NT2/D1 (cell line): ENCODE data around the gene TBL1X.

ENCODE experiments used
- DNase-seq: peaks from one replicate; pipeline ENCODE4 v3.0.0-alpha.2; 2011; ENCODE audit warnings: low read depth, low spot score
- H3K27me3 ChIP-seq: 2 replicates; pipeline ENCODE4 v1.6.0; 2011; ENCODE audit warnings: mild to moderate bottlenecking; ENCODE audit not compliant: insufficient read length, insufficient read depth
- H3K36me3 ChIP-seq: 2 replicates; pipeline ENCODE4 v1.6.1; 2011; ENCODE audit warnings: mild to moderate bottlenecking, low read length, mixed read lengths; ENCODE audit not compliant: insufficient read depth, insufficient read length
- H3K4me1 ChIP-seq: 2 replicates; pipeline ENCODE4 v1.5.1; 2011; ENCODE audit not compliant: insufficient read depth, insufficient read length
- H3K4me3 ChIP-seq: 2 replicates; pipeline ENCODE4 v1.5.1; 2011; ENCODE audit warnings: low read depth; ENCODE audit not compliant: insufficient read length
- H3K9ac ChIP-seq: 2 replicates; pipeline ENCODE4 v1.6.0; 2011; ENCODE audit warnings: low read depth; ENCODE audit not compliant: insufficient read length
- H3K9me3 ChIP-seq: 2 replicates; pipeline ENCODE4 v1.5.1; 2011; ENCODE audit warnings: mild to moderate bottlenecking, low read length; ENCODE audit not compliant: insufficient read depth
- SUZ12 ChIP-seq: IDR thresholded peaks from 2 replicates; pipeline ENCODE4 v1.6.1; 2011; ENCODE audit not compliant: insufficient read length, insufficient read depth; ENCODE audit errors: extremely low read depth
- YY1 ChIP-seq: IDR thresholded peaks from 2 replicates; pipeline ENCODE4 v1.6.1; 2011; ENCODE audit not compliant: insufficient read length, insufficient read depth
- ZNF274 ChIP-seq: IDR thresholded peaks from 2 replicates; pipeline ENCODE4 v1.6.1; 2011; ENCODE audit warnings: mild to moderate bottlenecking, low read depth, low read length

Gene TBL1X

GRCh38 chrX:9576059-9576458 is 111.2 kb downstream of the TBL1X start:
- TF ChIP-seq SUZ12, result no peak
- TF ChIP-seq YY1, result no peak
- TF ChIP-seq ZNF274, result no peak
- no peak for DNase-seq
- Histone ChIP-seq H3K4me1 (no peaks in the 10 kb centered on the region), H3K36me3 (peaks cover 3% of the 10 kb centered on the region), H3K9ac (no peak overlapping the region), H3K9me3 (no peaks in the 10 kb centered on the region), H3K4me3 (no peak overlapping the region), H3K27me3 (no peaks in the 10 kb centered on the region)

DNA sequence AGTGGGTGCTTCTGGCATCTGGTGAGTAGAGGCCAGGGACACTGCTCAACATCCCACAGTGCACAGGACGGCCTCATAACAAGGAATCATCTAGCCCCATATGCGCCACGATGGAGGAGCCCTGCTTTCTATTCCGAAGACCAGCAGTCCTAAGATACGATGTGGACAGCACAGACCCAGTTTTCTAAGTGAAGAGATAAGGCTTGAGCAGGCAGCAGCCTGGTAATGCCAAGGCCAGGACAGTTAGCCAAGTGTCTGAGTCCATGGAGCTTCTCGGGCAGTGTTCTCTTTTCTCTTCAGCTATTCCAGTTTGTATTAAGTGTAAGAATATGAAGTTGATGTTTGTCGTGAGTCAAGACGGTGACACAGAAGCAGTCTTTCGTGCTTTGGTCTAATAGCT is 112.7 kb downstream of the TBL1X start:
- TF ChIP-seq ZNF274 (no peak), SUZ12 (no peak), YY1 (no peak)
- H3K4me1 ChIP-seq, result no peaks in the 10 kb centered on the region
- H3K9me3 ChIP-seq, result no peaks in the 10 kb centered on the region
- no peaks in the 10 kb centered on the region for H3K27me3 ChIP-seq
- no peak for DNase-seq
- no peak overlapping the region for H3K4me3 ChIP-seq
- peaks cover 3% of the 10 kb centered on the region for H3K36me3 ChIP-seq
- no peak overlapping the region for H3K9ac ChIP-seq

- Histone ChIP-seq H3K9ac (no peak overlapping the region), H3K4me1 (no peaks in the 10 kb centered on the region), H3K4me3 (no peak overlapping the region), H3K9me3 (no peaks in the 10 kb centered on the region), H3K36me3 (peaks cover 3% of the 10 kb centered on the region), H3K27me3 (no peaks in the 10 kb centered on the region)
- DNase-seq, result no peak
- TF ChIP-seq ZNF274 (no peak), SUZ12 (no peak), YY1 (no peak)
These were observed 113.4 kb downstream of the TBL1X start for GRCh38 chrX:9578083-9578779.

DNA sequence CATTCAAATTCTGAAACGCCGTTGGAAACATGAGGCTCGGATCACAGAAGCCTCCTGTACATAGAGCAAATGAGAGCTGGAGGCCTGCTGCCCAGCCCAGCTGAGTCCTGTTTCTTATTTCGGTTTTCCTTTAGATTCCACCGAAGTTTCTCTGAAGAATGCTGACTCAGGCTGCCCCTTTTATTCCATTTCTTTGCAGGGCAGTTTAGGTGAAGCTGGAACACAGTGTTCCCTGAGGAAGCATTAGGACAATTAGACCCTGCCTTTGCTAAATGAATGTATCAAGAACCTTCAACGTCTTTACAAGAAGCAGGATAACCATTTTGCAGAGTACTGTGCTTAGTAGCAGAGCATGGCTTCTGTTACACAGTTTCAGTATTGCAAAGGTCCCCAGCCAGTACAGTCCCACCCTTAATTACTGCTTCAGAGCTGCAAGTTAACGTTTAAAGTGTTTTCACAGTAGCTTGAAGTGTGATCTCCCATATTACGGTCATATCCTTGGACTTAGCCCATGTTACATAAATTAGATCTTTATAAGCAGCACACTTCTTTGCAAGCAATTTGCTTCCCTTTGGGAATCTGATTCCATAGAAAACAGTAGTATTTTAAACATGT is 117.0 kb downstream of the TBL1X start:
- H3K9ac ChIP-seq, result no peak overlapping the region
- H3K4me1 ChIP-seq, result peaks cover 4% of the 10 kb centered on the region
- TF ChIP-seq ZNF274 (no peak), YY1 (no peak)
- no peak overlapping the region for H3K4me3 ChIP-seq
- H3K27me3 ChIP-seq, result no peaks in the 10 kb centered on the region
- H3K9me3 ChIP-seq, result no peaks in the 10 kb centered on the region
- H3K36me3 ChIP-seq, result peaks cover 3% of the 10 kb centered on the region
- no peak for DNase-seq

- no peak for DNase-seq
- Histone ChIP-seq H3K4me1 (peaks cover 4% of the 10 kb centered on the region), H3K9me3 (no peaks in the 10 kb centered on the region), H3K4me3 (no peak overlapping the region), H3K9ac (no peak overlapping the region), H3K27me3 (no peaks in the 10 kb centered on the region), H3K36me3 (peaks cover 3% of the 10 kb centered on the region)
- TF ChIP-seq YY1 (no peak), ZNF274 (no peak), SUZ12 (no peak)
These were observed 118.1 kb downstream of the TBL1X start for GRCh38 chrX:9582956-9583355.

DNA sequence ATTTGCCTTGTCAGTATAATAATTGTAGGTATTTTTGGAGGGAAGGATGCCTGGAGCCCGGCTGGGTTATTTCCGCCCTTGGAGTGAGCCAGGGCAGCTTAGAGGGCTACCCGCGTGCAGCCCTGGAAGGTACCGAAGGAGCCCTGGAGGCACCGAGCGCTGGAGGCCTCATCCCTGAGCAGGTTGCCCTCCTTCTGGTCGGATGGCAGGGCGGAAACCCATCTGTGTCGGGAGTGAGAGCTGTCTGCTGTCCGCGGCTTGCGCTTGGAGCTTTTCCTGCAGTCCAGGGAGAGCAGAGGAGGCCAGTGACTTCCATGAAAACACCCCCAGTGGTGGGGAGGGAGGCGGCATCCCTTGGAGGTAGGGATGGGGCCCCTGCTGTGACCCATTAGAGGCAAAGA is 122.1 kb downstream of the TBL1X start:
- DNase-seq, result no peak
- Histone ChIP-seq H3K4me3 (no peak overlapping the region), H3K4me1 (peaks cover 4% of the 10 kb centered on the region), H3K27me3 (no peaks in the 10 kb centered on the region), H3K9me3 (no peaks in the 10 kb centered on the region), H3K36me3 (peaks cover 5% of the 10 kb centered on the region), H3K9ac (no peak overlapping the region)
- TF ChIP-seq ZNF274 (no peak), SUZ12 (no peak), YY1 (no peak)

GRCh38 chrX:9587642-9588041 is 122.8 kb downstream of the TBL1X start:
- Histone ChIP-seq H3K4me3 (no peak overlapping the region), H3K9me3 (no peaks in the 10 kb centered on the region), H3K4me1 (peaks cover 4% of the 10 kb centered on the region), H3K9ac (no peak overlapping the region), H3K36me3 (peaks cover 5% of the 10 kb centered on the region), H3K27me3 (no peaks in the 10 kb centered on the region)
- TF ChIP-seq SUZ12, result no peak
- DNase-seq, result no peak

GRCh38 chrX:9591496-9591895 is 126.6 kb downstream of the TBL1X start:
- TF ChIP-seq YY1 (no peak), SUZ12 (no peak), ZNF274 (no peak)
- H3K36me3 ChIP-seq, result peaks cover 5% of the 10 kb centered on the region
- no peaks in the 10 kb centered on the region for H3K27me3 ChIP-seq
- H3K4me1 ChIP-seq, result peaks cover under 1% of the 10 kb centered on the region
- DNase-seq, result no peak
- H3K4me3 ChIP-seq, result no peak overlapping the region
- no peak overlapping the region for H3K9ac ChIP-seq
- no peaks in the 10 kb centered on the region for H3K9me3 ChIP-seq
